ENCODE results near the gene PCSK9.

DNA sequence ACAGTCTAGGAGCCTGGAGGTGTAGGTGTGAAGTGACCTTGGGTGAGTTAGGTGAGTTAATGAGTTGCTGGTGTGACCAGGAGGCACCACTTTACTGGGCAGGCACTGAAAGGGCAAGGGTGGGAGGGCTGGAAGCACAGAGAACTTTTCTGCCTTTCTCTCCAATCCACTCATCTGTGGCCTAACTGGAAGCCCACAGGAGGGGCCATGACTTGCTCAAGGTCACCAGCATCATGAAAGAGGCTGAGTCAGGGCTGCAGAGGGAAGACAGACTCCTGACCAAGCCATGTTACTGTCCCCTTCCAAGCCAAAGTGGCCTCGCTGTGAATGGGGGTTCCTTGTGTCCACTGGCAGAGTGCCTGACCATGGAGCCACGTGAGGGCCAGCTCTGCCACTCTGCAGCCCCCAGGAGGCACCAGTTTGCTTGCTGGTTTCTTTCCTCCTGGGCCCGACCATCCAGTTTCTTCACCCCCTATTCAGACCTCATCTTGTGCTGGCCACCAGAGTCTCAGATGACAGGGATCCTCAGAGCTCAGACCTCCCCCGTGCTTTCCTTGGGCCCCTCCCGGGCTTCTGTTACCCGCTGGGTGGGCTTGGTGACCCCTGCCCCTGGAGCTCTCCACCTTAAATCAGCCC lies 44.9 kb upstream of the PCSK9 start:
- TF ChIP-seq POLR2A (IDR thresholded peaks at IDR 0.05) (no peak), EP300 (IDR thresholded peaks at IDR 0.05) (no peak)
- TF ChIP-seq, protein P1, sequence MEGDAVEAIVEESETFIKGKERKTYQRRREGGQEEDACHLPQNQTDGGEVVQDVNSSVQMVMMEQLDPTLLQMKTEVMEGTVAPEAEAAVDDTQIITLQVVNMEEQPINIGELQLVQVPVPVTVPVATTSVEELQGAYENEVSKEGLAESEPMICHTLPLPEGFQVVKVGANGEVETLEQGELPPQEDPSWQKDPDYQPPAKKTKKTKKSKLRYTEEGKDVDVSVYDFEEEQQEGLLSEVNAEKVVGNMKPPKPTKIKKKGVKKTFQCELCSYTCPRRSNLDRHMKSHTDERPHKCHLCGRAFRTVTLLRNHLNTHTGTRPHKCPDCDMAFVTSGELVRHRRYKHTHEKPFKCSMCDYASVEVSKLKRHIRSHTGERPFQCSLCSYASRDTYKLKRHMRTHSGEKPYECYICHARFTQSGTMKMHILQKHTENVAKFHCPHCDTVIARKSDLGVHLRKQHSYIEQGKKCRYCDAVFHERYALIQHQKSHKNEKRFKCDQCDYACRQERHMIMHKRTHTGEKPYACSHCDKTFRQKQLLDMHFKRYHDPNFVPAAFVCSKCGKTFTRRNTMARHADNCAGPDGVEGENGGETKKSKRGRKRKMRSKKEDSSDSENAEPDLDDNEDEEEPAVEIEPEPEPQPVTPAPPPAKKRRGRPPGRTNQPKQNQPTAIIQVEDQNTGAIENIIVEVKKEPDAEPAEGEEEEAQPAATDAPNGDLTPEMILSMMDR (IDR thresholded peaks at IDR 0.05), result no peak
